IPS-NIHi7 (cell line): Measurements from ENCODE around the gene PYDC1.
"Not testable (repeated sequence)": the region's sequence is repeated elsewhere in the genome, so short reads cannot be mapped to it uniquely, and the experiment has no call there.

Source experiments
- DNase-seq: peaks from one replicate; pipeline ENCODE4 v3.0.0; 2012; ENCODE audit warnings: mixed read lengths; ENCODE audit errors: extremely low spot score

The PYDC1 gene

DNA sequence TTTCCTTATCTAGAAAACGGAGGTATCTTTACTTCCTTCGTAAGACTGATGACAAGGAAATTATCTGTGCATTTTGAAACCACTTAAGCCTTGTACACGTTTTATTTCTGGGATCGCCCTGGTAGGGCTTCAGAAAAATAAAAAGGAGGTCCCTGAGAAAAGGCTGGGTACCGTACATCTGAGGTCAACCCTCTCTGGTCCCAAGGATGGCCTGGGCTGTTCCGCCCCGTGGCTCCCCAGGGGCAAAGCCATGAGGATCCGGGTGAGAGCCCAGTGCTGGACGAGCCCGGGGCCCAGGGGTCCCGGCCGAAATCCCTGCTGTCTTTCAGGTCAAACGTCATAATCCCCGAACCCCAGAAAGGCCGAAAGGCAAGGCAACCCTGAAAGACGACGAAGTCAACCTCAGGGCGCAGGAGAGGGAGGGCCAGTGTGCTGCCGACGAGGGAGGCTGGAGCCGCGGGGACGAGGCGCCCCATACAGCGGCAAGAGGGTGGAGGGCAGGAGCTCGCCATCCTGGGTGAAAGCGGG, 37.7 kb downstream of the PYDC1 start:
- no peak for DNase-seq

DNA sequence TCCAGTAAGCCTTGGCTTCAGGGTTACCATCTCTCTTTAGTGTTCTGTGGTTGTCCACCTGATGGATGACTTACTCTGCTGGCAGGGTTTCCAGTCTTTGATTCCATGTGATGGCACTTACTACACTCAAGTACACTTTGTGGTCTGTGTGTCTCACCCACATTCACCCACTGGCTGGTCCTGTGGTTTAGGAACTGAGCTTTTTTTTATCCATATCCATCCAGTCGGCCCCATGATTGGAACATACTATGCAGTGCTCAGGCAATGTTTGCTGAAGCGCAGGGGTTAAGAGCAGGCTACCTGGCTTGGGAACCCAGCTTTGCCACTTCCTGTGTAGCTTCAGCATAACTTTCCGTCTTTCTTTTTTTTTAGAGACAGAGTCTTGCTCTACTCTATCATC, 39.8 kb downstream of the PYDC1 start:
- no peak for DNase-seq

DNA sequence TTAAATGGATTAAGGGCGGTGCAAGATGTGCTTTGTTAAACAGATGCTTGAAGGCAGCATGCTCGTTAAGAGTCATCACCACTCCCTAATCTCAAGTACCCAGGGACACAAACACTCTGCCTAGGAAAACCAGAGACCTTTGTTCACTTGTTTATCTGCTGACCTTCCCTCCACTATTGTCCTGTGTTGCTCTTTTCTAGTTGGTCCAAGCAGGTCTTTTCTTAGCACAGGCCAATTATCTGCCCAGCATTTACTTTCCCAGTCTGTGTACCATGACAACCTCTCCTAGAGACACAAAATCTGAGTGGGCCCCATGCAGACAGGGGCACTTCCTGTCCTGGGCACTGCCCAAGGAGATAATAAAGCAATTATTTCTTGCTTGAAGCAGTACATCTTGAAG, 46.9 kb downstream of the PYDC1 start:
- not testable (repeated sequence) for DNase-seq

DNA sequence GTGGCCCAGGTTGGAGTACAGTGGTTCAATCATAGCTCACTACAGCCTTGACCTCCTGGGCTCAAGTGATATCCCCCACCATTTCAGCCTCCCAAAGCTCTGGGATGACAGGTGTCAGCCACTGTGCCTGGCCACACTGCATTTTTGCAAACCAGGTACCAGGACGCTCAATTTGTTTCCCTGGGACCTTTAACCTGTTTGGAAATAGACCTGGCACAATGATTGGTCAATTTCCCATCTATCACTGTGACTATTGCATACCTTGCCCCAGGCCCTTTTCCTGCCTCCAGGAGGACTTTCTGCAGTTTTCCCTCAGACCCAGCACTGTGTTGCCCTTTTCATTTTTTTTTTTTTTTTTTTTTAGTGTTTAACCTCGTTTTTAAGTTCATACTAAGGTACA, 48.1 kb downstream of the PYDC1 start:
- DNase-seq = no peak

DNA sequence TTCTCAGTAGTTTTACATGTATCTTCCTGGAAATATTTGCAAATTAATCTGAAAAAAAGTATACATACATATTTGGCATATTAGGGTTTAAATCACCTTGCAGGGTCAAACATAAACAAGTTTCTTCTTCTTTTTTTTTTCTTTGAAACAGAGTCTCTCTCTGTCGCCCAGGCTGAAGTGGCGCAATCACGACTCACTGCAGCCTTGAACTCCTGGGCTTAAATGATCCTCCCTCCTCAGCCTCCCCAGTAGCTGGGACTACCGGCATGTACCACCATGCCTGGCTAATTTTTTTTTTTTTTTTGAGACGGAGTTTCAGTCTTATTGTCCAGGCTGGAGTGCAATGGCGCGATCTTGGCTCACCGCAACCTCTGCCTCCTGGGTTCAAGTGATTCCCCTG, 49.6 kb downstream of the PYDC1 start:
- no peak for DNase-seq
